ENCODE results near the gene HOXC11.

The HOXC11 gene

GRCh38 chr12:53961025-53961761 is 11.7 kb upstream of the HOXC11 start:
- H3K27ac ChIP-seq, result no peak overlapping the region
- no peak for TF ChIP-seq ZFX (IDR thresholded peaks at IDR 0.05; ENCODE audit: borderline replicate concordance)
- no peak for TF ChIP-seq CTCF (IDR thresholded peaks at IDR 0.05)

GRCh38 chr12:53963005-53963404 is 9.9 kb upstream of the HOXC11 start:
- TF ChIP-seq ZFX (IDR thresholded peaks at IDR 0.05; ENCODE audit: borderline replicate concordance), result no peak
- no peak for TF ChIP-seq CTCF (IDR thresholded peaks at IDR 0.05)
- no peak overlapping the region for H3K27ac ChIP-seq

- no peak overlapping the region for H3K27ac ChIP-seq
- TF ChIP-seq CTCF (IDR thresholded peaks at IDR 0.05) (no peak), ZFX (IDR thresholded peaks at IDR 0.05; ENCODE audit: borderline replicate concordance) (no peak)
These were observed 9.3 kb upstream of the HOXC11 start for GRCh38 chr12:53963434-53964314.

GRCh38 chr12:53964315-53964713 is 8.6 kb upstream of the HOXC11 start:
- no peak for TF ChIP-seq CTCF (IDR thresholded peaks at IDR 0.05)
- TF ChIP-seq ZFX (IDR thresholded peaks at IDR 0.05; ENCODE audit: borderline replicate concordance), result no peak
- no peak overlapping the region for H3K27ac ChIP-seq

- TF ChIP-seq ZFX (IDR thresholded peaks at IDR 0.05; ENCODE audit: borderline replicate concordance) (no peak), CTCF (IDR thresholded peaks at IDR 0.05) (no peak)
- H3K27ac ChIP-seq, result no peak overlapping the region
These were observed 7.4 kb upstream of the HOXC11 start for GRCh38 chr12:53965281-53966084.

- TF ChIP-seq ZFX (IDR thresholded peaks at IDR 0.05; ENCODE audit: borderline replicate concordance), result no peak
- no peak overlapping the region for H3K27ac ChIP-seq
These were observed 6.9 kb upstream of the HOXC11 start for GRCh38 chr12:53966085-53966384.

- H3K27ac ChIP-seq, result no peak overlapping the region
- TF ChIP-seq ZFX (IDR thresholded peaks at IDR 0.05; ENCODE audit: borderline replicate concordance) (no peak), CTCF (IDR thresholded peaks at IDR 0.05) (no peak)
These were observed 6.4 kb upstream of the HOXC11 start for GRCh38 chr12:53966385-53967133.
